Body of pancreas (tissue), 4 donors: Measurements from ENCODE around the gene PPL. TPM values are rescaled to one million over a fixed set of nuclear protein-coding genes. Genes with fewer than 3 reads are reported as not detected.

Experiments
- ATAC-seq: fragments of 150-250 bp; one replicate; pipeline ENCODE4 v1.9.1; 2016
- DNase-seq, 4 donors: peaks; one replicate each; pipeline ENCODE4 v3.0.0-alpha.2; 2019
- H3K27ac ChIP-seq, 4 donors: fragments of 200-600 bp; sonication (generic); 1 replicate in 3 of 4; 2 replicates in 1 of 4; pipeline versions ENCODE4 v1.5.1 to v1.6.1; 2016 to 2019; ENCODE audit warnings: mild to moderate bottlenecking in 1 of 4, mixed read lengths in 1 of 4, moderate library complexity in 1 of 4
- H3K27me3 ChIP-seq, 2 donors: fragments of 200-600 bp; sonication (generic); one replicate each; pipeline ENCODE4 v1.6.0; 2016; ENCODE audit warnings: mild to moderate bottlenecking in 1 of 2
- H3K36me3 ChIP-seq, 2 donors: fragments of 200-600 bp; sonication (generic); replicated peaks in 1 of 2; 2 replicates each; pipeline ENCODE4 v1.5.1; 2016; ENCODE audit warnings: low read depth in 2 of 2; ENCODE audit not compliant: insufficient read depth in 1 of 2
- H3K4me1 ChIP-seq: fragments of 200-600 bp; sonication (generic); one replicate; pipeline ENCODE4 v1.6.0; 2016
- H3K4me3 ChIP-seq, 2 donors: fragments of 200-600 bp; sonication (generic); 1 replicate in 1 of 2; 2 replicates in 1 of 2; pipeline ENCODE4 v1.5.1; 2016 to 2019
- H3K9me3 ChIP-seq, 3 donors: fragments of 200-600 bp; sonication (generic); 1 replicate in 2 of 3; 2 replicates in 1 of 3; pipeline ENCODE4 v1.5.1; 2016
- CTCF ChIP-seq, 7 experiments: fragments of 450-650 bp in 4 of 7; fragments of 200-600 bp in 3 of 7; sonication (generic) in 3 of 7; IDR thresholded peaks; one replicate each; pipeline ENCODE4 v1.5.1; 2016 to 2019; ENCODE audit warnings: antibody characterized with exemption in 7 of 7
- POLR2A ChIP-seq, 3 donors: fragments of 450-650 bp; IDR thresholded peaks; one replicate each; pipeline ENCODE4 v1.6.1; 2016; ENCODE audit warnings: antibody characterized with exemption in 3 of 3, mild to moderate bottlenecking in 2 of 3
- WGBS, 2 donors: methylation state at CpG; one replicate each; pipeline ENCODE4 v1.1.5; 2017; 5-methylcytosine and 5-hydroxymethylcytosine counted together
- intact Hi-C: fragments of 100-400 bp; cut with DNase I; formaldehyde crosslinking; loops from one replicate; pipeline ENCODE4 v1.15.1; 2023
- total RNA-seq, 2 donors: library from RNA; depleted of rRNA; stranded (reverse); fragments of >200 nt; gene quantifications; one replicate each; pipeline ENCODE4 v1.1.0, GENCODE V29; 2016

The PPL gene
- total RNA-seq, 2 donors from 2014 or later = 20.2 to 26.0 TPM

GRCh38 chr16:4913774-4914525, 23.0 kb downstream of the PPL start:
- TF ChIP-seq CTCF (IDR thresholded peaks at IDR 0.05) = no peak
- no peak for TF ChIP-seq POLR2A (IDR thresholded peaks at IDR 0.05)
- ATAC-seq (no peak), DNase-seq (no peak)
- H3K27ac ChIP-seq = no peak overlapping the region
- intact Hi-C loops = no loop called here
- H3K4me3 ChIP-seq = no peak overlapping the region
- WGBS, 2 donors = 87 to 90% methylated on average over 10 to 15 of the region's 15 CpGs
- H3K36me3 ChIP-seq = no peaks in the 10 kb centered on the region
- peaks cover 5% of the 10 kb centered on the region for H3K4me1 ChIP-seq
- no peaks in the 10 kb centered on the region for H3K9me3 ChIP-seq
- H3K27me3 ChIP-seq = no peaks in the 10 kb centered on the region

- Histone ChIP-seq H3K9me3 (no peaks in the 10 kb centered on the region), H3K36me3 (no peaks in the 10 kb centered on the region), H3K27me3 (no peaks in the 10 kb centered on the region), H3K27ac (no peak overlapping the region), H3K4me3 (no peak overlapping the region), H3K4me1 (no peaks in the 10 kb centered on the region)
- TF ChIP-seq CTCF (IDR thresholded peaks at IDR 0.05) (no peak), POLR2A (IDR thresholded peaks at IDR 0.05) (no peak)
- intact Hi-C loops = no loop called here
- 68 to 82% methylated on average over 3 to 7 of the region's 7 CpGs for WGBS, 2 donors
- ATAC-seq (no peak), DNase-seq (no peak)
These were observed 23.7 kb downstream of the PPL start for GRCh38 chr16:4913130-4913773.

- Histone ChIP-seq H3K27ac (no peak overlapping the region), H3K36me3 (no peaks in the 10 kb centered on the region), H3K4me3 (no peak overlapping the region), H3K4me1 (no peaks in the 10 kb centered on the region), H3K9me3 (no peaks in the 10 kb centered on the region), H3K27me3 (no peaks in the 10 kb centered on the region)
- no peak for ATAC-seq
- intact Hi-C loops = no loop called here
- no peak for TF ChIP-seq POLR2A (IDR thresholded peaks at IDR 0.05)
- no peak for TF ChIP-seq CTCF (IDR thresholded peaks at IDR 0.05)
- no peak for DNase-seq
- WGBS, 2 donors = 52 to 72% methylated on average over 6 of the region's 6 CpGs
These were observed 25.0 kb downstream of the PPL start for GRCh38 chr16:4911970-4912386.

GRCh38 chr16:4910828-4911227, 26.1 kb downstream of the PPL start:
- no peak for DNase-seq
- Histone ChIP-seq H3K4me1 (no peaks in the 10 kb centered on the region), H3K36me3 (no peaks in the 10 kb centered on the region), H3K9me3 (no peaks in the 10 kb centered on the region), H3K4me3 (no peak overlapping the region), H3K27me3 (no peaks in the 10 kb centered on the region), H3K27ac (no peak overlapping the region)
- no peak for TF ChIP-seq CTCF (IDR thresholded peaks at IDR 0.05)
- TF ChIP-seq POLR2A (IDR thresholded peaks at IDR 0.05) = no peak
- 87 to 91% methylated on average over 11 to 12 of the region's 12 CpGs for WGBS, 2 donors
- intact Hi-C loops = no loop called here
- ATAC-seq = no peak
